GM19372 (cell line): ENCODE results near the gene PLCL2.

ENCODE experiments used
- ATAC-seq: cut with Tn5 transposase; IDR thresholded peaks from one replicate; pipeline ENCODE4 v1.9.1; 2021; ENCODE audit warnings: mild to moderate bottlenecking, low read depth, moderate library complexity; ENCODE audit not compliant: unreplicated experiment

Gene PLCL2

DNA sequence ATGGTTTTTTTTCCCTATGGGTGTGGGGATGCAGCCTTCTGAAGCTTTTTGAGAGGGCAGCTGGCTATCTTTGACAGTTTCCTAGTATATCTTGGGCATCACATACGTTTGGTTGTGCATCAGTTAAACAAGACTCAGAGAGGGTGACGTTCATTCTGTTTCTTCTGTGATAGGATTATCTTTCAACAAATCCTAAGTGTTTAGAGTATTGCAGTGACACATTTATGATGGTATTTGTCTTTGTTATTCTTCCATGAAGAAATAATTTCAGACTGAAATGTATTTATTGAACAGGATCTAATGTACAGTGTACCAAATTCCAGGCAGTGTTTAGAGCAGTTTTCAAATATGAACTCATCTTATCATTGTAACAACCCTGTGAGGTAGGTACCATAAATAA is 114.4 kb downstream of the PLCL2 start:
- no peak for ATAC-seq

GRCh38 chr3:16999871-17000270 is 115.1 kb downstream of the PLCL2 start:
- no peak for ATAC-seq

DNA sequence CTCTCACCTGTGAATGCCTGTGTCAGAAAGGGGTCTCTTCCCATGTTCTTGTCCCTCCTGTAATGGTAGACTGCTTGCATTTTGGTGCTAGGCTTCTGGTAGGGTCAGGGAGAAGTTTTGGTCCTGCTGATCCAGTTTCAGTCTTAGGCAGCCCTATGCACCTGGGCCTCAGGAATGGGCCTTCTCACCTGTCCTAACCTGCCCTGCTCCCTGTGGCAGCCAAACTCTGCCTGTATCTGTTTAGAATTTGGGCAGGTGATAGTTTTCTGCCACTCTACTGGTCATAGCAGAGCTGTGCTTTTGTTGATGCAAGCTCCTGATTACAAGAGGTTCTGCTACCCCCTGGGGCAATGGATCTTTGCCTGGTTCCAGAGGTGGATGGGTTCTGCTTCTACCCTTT is 118.7 kb downstream of the PLCL2 start:
- ATAC-seq = no peak

DNA sequence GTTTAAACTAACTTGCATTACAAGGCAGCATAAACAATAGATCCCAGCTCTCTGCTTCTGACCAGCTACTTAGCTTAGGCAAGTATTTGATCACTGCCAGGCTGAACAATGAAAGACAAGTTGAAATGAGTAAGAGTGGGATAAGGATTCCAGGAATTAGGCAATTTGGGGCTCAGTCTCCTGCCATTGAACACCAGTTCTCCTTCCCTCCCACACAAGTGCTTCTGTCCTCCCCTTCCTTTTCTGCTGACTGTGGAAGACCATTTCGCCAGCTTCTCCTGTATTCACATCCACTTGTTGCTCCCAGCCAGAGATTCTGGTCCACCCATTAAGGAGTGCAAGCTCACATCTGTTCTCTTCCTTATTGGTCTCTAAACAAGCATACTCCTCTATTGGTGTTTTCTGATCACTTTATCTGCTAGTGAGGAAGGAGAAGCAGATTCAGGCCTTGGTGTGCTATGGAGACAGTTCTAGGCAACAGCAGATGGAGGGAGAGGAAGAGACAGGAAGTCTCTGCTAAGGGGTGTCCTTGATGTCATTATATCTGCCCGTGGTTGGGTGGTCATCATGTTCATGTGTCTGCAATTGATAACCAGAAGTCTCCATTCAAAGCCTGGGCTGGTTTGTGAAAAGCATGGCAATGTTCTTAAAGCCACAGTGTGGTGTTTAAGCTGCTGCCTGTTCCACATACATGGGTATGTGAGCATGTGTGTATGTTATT is 121.5 kb downstream of the PLCL2 start:
- no peak for ATAC-seq

DNA sequence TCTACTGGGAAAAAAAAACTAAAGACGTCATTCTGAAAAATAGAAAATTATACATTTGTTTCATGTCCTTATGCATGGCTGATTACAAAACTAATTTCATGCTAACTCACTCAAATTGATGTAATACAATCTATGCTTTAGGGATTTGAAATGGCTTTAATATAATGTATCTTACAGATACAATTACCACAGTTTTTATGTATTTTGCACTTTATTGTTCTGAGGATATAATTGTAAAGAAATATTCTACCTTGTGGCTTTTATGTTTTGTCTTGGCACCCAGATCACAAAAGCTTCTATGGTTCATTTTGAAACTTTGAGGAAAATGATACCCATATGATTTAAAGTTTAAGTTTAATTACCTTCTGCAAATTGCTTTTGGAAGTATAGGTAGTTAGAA is 122.5 kb downstream of the PLCL2 start:
- no peak for ATAC-seq

- ATAC-seq = no peak
Observed at GRCh38 chr3:17009826-17010225, 125.1 kb downstream of the PLCL2 start.

DNA sequence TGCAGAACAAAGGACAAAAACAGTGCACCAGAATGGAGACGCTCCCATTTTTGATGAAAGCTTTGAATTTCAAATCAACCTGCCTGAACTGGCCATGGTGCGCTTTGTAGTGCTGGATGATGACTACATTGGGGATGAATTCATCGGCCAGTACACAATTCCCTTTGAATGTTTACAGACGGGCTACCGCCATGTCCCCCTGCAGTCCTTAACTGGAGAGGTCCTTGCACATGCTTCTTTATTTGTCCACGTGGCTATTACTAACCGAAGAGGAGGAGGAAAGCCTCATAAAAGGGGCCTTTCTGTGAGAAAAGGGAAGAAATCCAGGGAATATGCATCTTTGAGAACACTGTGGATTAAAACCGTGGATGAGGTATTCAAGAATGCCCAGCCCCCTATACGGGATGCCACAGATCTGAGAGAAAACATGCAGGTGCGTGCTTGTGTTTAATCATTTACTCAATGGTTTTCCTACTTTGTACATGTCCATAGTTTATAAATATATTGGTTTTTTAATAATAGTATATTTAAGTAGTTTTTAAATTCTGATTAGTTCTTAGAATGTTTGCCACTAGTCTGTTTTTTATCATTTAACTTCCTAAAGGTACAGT is 127.1 kb downstream of the PLCL2 start:
- no peak for ATAC-seq

GRCh38 chr3:17013050-17013449 is 128.3 kb downstream of the PLCL2 start:
- ATAC-seq = no peak

DNA sequence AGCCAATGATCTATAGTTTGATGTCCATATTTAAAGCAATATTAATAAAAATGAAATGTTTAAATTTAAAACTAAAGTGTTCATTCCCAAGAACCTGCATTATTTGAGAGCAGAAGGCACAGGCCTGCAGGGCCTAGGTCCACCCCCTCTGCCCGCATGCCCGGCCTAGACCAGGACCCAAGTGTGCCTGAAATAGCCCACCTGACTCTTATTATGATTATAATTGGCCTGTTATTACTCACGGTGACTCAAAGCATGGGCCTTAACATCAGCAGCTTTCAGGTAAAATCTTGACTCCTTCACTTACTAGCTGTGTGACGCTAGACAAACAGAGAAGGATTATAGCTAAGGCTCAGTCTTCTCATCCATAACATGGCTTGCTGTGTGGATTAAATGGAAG is 128.8 kb downstream of the PLCL2 start:
- ATAC-seq = no peak

DNA sequence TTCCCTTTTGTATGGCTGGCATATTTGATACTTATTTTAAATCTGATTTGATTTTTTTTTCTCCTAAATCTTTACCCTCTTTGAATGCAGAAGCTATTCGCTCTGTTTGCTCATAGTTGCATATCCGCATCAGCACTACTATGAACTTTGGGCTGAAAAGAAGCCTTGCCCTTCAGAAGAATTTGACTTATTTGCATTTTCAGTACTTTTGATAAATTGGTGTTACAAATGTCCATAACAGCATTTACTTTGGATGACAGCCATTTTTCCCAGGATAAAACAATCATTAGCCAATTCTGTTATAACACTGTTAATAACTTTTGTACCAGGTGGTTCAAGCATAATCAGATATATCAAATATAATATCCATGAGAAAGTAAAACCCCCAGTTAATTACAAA is 129.5 kb downstream of the PLCL2 start:
- no peak for ATAC-seq

DNA sequence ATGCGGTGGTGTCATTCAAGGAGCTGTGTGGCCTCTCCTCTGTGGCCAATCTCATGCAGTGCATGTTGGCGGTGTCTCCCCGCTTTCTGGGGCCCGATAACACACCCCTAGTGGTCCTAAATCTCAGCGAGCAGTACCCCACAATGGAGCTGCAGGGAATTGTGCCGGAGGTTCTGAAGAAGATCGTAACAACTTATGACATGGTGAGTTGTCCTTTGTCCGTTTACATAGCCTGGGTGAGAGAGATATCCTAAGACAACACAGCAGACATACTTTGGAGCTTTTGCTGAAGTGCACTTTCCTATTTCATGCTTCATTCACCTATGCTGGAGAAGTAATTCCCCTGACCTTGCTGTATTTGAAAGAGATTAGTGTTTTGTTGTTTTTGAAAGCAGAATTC is 130.0 kb downstream of the PLCL2 start:
- no peak for ATAC-seq

DNA sequence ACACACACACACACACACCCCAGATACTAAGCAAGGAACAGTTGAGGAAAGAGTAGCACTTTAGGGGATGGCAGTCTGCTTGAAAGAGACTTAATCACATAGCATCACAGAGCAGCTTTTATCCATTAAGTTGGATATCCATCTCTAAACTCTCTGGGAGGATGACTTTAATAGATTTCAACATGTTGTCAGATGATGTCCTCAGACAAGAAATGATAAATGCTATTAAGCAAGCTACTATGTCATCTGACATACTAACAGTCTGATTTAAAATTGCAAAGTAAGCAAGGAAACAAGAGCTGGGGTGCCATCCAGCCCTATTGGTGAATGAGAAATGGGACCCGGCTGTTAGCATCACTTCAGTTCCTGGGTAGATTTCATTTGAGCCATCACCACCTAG is 136.9 kb downstream of the PLCL2 start:
- ATAC-seq = no peak

DNA sequence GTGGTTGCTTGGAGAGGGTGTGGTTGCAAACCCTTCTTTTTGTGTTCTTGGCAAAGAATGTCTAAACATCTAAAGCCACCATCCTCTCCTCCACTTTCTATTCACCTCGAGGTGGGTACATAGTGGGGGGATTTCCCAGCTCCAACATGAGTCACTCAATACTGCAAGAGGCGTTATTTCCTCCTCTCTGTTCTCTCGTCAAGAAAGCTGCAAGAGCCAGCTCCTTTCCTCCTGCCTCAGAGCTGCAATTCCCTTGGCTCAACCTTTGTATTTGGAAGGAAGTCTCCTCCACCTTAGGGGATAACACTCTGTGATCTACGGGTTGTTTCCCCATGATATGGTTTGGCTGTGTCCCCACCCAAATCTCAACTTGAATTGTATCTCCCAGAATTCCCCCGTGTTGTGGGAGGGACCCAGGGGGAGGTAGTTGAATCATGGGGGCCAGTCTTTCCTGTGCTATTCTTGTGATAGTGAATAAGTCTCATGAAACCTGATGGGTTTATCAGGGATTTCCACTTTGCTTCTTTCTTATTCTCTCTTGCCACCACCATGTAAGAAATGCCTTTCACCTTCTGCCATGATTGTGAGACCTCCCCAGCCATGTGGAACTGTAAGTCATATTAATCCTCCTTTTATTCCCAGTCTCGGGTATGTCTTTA is 138.4 kb downstream of the PLCL2 start:
- ATAC-seq = peak; percentile 88

- no peak for ATAC-seq
Observed at GRCh38 chr3:17025594-17026139, 140.9 kb downstream of the PLCL2 start.

- ATAC-seq = no peak
Observed at GRCh38 chr3:17027318-17027717, 142.6 kb downstream of the PLCL2 start.

GRCh38 chr3:17028363-17028762 is 143.6 kb downstream of the PLCL2 start:
- ATAC-seq = no peak

DNA sequence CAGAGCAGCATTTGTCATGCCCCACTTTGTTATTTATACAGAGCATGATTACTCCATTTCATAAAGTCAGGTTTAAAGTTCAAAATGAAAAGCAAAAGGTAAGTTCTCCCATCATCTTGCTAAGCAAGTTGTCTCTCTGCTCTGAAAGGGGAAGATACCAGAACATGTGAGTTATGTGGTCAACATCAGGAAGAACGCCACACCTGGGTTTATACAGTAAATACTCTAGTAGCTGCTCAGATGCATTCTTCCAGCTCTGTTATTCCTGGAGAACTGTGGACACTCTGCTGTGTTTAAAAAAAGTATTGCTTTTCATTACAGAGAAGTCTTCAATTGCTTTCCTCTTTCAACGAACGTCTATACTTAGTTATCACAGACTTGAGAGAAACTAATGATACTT is 145.7 kb downstream of the PLCL2 start:
- ATAC-seq = no peak

- ATAC-seq = no peak
Observed at GRCh38 chr3:17030956-17031652, 146.3 kb downstream of the PLCL2 start.

DNA sequence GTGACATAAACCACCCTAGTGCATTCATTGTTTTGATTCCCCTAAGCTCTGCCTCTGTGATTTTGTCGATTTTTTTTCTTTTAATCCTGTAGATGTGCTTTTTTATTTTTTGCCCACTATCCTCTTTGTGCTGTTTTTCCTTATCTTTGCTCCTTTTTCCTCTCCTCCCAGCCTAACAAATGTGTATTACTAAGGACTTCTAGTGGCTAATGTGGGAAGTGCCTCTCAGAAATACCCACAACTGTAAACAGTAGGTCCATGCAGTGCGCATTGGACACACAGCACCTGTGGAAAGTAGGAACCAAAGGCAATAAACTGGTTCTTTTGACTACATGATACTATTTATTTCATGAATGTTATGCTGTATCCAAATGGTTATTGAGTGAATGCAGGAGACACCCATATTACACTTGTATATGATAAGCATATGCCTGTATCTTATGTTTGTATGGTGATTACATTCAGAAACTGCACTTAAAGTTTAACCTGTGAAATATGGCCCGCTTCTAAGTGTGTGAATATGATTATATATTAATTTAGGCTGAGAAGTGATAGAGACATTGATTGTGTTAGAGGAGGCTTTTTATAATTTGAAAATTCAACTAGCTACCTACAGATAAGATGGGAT is 147.8 kb downstream of the PLCL2 start:
- ATAC-seq = no peak

- no peak for ATAC-seq
Observed at GRCh38 chr3:17033516-17034168, 148.9 kb downstream of the PLCL2 start.
